Loucy (cell line): ENCODE results near the gene ABLIM2.

ENCODE experiments used
- H2AFZ ChIP-seq: fragments of 200-600 bp; sonication (generic); 2 replicates; pipeline ENCODE4 v1.6.0; 2016; ENCODE audit warnings: antibody characterized with exemption, mild to moderate bottlenecking, low read length, moderate library complexity
- H3F3A ChIP-seq: fragments of 200-600 bp; 2 replicates; pipeline ENCODE4 v1.6.0; 2016; ENCODE audit warnings: antibody characterized with exemption, low read depth, mild to moderate bottlenecking
- H3K27me3 ChIP-seq: fragments of 200-600 bp; sonication (generic); 2 replicates; pipeline ENCODE4 v1.6.1; 2014; ENCODE audit warnings: low read length, mild to moderate bottlenecking; ENCODE audit not compliant: insufficient read depth, poor library complexity, severe bottlenecking
- H3K36me3 ChIP-seq: fragments of 200-600 bp; sonication (generic); 2 replicates; pipeline ENCODE4 v1.6.1; 2016; ENCODE audit warnings: low read length; ENCODE audit not compliant: insufficient read depth
- H3K4me1 ChIP-seq: fragments of 200-600 bp; sonication (generic); 2 replicates; pipeline ENCODE4 v1.5.1; 2014; ENCODE audit warnings: low read length, mild to moderate bottlenecking; ENCODE audit not compliant: insufficient read depth, poor library complexity, severe bottlenecking
- H3K4me2 ChIP-seq: fragments of 200-600 bp; sonication (generic); 2 replicates; pipeline ENCODE4 v1.6.0; 2014; ENCODE audit warnings: antibody characterized with exemption, low read length, low read depth, mild to moderate bottlenecking; ENCODE audit not compliant: poor library complexity, severe bottlenecking
- H3K4me3 ChIP-seq: fragments of 200-600 bp; sonication (generic); 2 replicates; pipeline ENCODE4 v1.5.1; 2014; ENCODE audit warnings: low read length, mild to moderate bottlenecking, mixed read lengths; ENCODE audit not compliant: poor library complexity, severe bottlenecking
- H3K79me2 ChIP-seq: fragments of 200-600 bp; sonication (generic); 2 replicates; pipeline ENCODE4 v1.6.1; 2014; ENCODE audit warnings: low read length; ENCODE audit not compliant: insufficient read depth
- H3K9ac ChIP-seq: fragments of 200-600 bp; sonication (generic); 2 replicates; pipeline ENCODE4 v1.6.0; 2014; ENCODE audit warnings: mild to moderate bottlenecking, low read depth, low read length, moderate library complexity; ENCODE audit not compliant: poor library complexity, severe bottlenecking
- H3K9me2 ChIP-seq: fragments of 200-600 bp; sonication (generic); replicated peaks from 2 replicates; pipeline ENCODE4 v1.6.1; 2016; ENCODE audit warnings: low read depth, low read length, mixed read lengths
- H3K9me3 ChIP-seq: fragments of 200-600 bp; sonication (generic); 2 replicates; pipeline ENCODE4 v1.6.1; 2014; ENCODE audit warnings: mild to moderate bottlenecking, antibody characterized with exemption, low read length, low read depth; ENCODE audit not compliant: insufficient read depth
- H4K20me1 ChIP-seq: fragments of 200-600 bp; sonication (generic); 2 replicates; pipeline ENCODE4 v1.6.0; 2014; ENCODE audit warnings: antibody characterized with exemption, low read length, mild to moderate bottlenecking; ENCODE audit not compliant: insufficient read depth, poor library complexity, severe bottlenecking
- CTCF ChIP-seq: fragments of 200-600 bp; sonication (generic); conservative IDR thresholded peaks from 2 replicates; pipeline ENCODE4 v1.5.1; 2014; ENCODE audit warnings: mild to moderate bottlenecking, antibody characterized with exemption, low read length
- EZH2phosphoT487 ChIP-seq: fragments of 200-600 bp; IDR thresholded peaks from 2 replicates; pipeline ENCODE4 v1.6.1; 2018; ENCODE audit warnings: antibody characterized with exemption, mild to moderate bottlenecking, moderate library complexity, borderline replicate concordance

The ABLIM2 gene

GRCh38 chr4:7978489-7978888, 180.1 kb downstream of the ABLIM2 start:
- H3K4me3 ChIP-seq = no peak overlapping the region
- no peaks in the 10 kb centered on the region for H3K4me1 ChIP-seq
- no peaks in the 10 kb centered on the region for H4K20me1 ChIP-seq
- no peak overlapping the region for H3K9ac ChIP-seq
- H3K4me2 ChIP-seq = no peak overlapping the region
- H3K27me3 ChIP-seq = no peaks in the 10 kb centered on the region
- H3K9me3 ChIP-seq = no peaks in the 10 kb centered on the region; the same call in 1 of the 2 replicates
- H3F3A ChIP-seq = no peaks in the 10 kb centered on the region
- H3K79me2 ChIP-seq = no peaks in the 10 kb centered on the region
- H2AFZ ChIP-seq = no peak overlapping the region
- no peaks in the 10 kb centered on the region for H3K36me3 ChIP-seq
- H3K9me2 ChIP-seq = no peaks in the 10 kb centered on the region
- TF ChIP-seq EZH2phosphoT487 = no peak
- no peak for TF ChIP-seq CTCF

GRCh38 chr4:7976634-7977033, 182.0 kb downstream of the ABLIM2 start:
- H3K4me2 ChIP-seq = no peak overlapping the region
- no peak overlapping the region for H3K9ac ChIP-seq
- H3K27me3 ChIP-seq = no peaks in the 10 kb centered on the region
- H3K9me2 ChIP-seq = no peaks in the 10 kb centered on the region
- TF ChIP-seq CTCF = no peak
- TF ChIP-seq EZH2phosphoT487 = no peak
- no peak overlapping the region for H3K4me3 ChIP-seq
- no peaks in the 10 kb centered on the region for H4K20me1 ChIP-seq
- H3K9me3 ChIP-seq = no peaks in the 10 kb centered on the region; the same call in 1 of the 2 replicates
- H2AFZ ChIP-seq = no peak overlapping the region
- H3F3A ChIP-seq = no peaks in the 10 kb centered on the region
- H3K4me1 ChIP-seq = no peaks in the 10 kb centered on the region
- H3K36me3 ChIP-seq = no peaks in the 10 kb centered on the region
- no peaks in the 10 kb centered on the region for H3K79me2 ChIP-seq

GRCh38 chr4:7976025-7976424, 182.6 kb downstream of the ABLIM2 start:
- no peaks in the 10 kb centered on the region for H3K27me3 ChIP-seq
- H3K4me1 ChIP-seq = no peaks in the 10 kb centered on the region
- no peaks in the 10 kb centered on the region for H3F3A ChIP-seq
- no peaks in the 10 kb centered on the region for H4K20me1 ChIP-seq
- TF ChIP-seq EZH2phosphoT487 (no peak), CTCF (no peak)
- no peak overlapping the region for H3K4me3 ChIP-seq
- H3K79me2 ChIP-seq = no peaks in the 10 kb centered on the region
- H3K9me3 ChIP-seq = no peaks in the 10 kb centered on the region; the same call in 1 of the 2 replicates
- no peaks in the 10 kb centered on the region for H3K36me3 ChIP-seq
- H3K4me2 ChIP-seq = no peak overlapping the region
- H2AFZ ChIP-seq = no peak overlapping the region
- no peaks in the 10 kb centered on the region for H3K9me2 ChIP-seq
- H3K9ac ChIP-seq = no peak overlapping the region
